ENCODE measurements around the gene CABP4.
"Not testable (repeated sequence)": the region's sequence is repeated elsewhere in the genome, so short reads cannot be mapped to it uniquely, and the experiment has no call there.

CABP4 gene

GRCh38 chr11:67456068-67456705 is 1.0 kb downstream of the CABP4 start:
- DNase-seq = no peak

DNA sequence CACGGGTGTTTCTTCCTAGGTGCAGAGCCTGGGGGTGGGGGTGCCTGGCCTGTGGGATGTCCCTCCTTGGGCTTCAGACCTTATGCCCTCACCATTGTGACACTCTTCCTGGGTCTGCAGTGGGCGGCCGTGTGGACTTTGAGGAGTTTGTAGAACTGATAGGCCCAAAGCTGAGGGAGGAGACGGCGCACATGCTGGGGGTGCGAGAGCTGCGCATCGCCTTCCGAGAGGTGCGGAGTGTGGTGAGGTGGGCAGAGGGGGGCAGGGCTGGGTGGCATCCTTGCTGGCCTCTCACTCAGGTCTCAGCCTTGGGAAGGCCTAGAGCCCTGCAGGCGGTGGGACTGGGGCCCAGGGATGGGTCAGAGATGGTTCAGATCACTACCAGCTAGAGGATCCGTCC is 2.3 kb downstream of the CABP4 start:
- no peak for DNase-seq

DNA sequence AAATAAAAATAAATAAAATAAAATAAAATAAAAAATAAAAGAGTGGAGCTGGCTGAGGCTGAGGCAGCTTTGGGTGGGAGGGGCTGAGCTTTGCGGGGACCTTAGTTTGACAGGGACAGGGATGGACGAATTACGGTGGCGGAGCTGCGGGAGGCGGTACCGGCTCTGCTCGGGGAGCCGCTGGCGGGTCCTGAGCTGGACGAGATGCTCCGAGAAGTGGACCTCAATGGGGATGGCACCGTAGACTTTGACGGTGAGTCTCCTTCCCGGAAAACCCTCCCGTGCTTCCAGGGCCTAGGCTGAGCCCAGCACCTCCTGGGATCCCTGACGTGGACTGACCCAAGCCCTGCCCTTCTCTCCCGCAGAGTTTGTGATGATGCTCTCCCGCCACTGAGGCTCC is 3.1 kb downstream of the CABP4 start:
- no peak for DNase-seq

- DNase-seq = no peak
Observed at GRCh38 chr11:67463186-67463585, 8.0 kb downstream of the CABP4 start.

DNA sequence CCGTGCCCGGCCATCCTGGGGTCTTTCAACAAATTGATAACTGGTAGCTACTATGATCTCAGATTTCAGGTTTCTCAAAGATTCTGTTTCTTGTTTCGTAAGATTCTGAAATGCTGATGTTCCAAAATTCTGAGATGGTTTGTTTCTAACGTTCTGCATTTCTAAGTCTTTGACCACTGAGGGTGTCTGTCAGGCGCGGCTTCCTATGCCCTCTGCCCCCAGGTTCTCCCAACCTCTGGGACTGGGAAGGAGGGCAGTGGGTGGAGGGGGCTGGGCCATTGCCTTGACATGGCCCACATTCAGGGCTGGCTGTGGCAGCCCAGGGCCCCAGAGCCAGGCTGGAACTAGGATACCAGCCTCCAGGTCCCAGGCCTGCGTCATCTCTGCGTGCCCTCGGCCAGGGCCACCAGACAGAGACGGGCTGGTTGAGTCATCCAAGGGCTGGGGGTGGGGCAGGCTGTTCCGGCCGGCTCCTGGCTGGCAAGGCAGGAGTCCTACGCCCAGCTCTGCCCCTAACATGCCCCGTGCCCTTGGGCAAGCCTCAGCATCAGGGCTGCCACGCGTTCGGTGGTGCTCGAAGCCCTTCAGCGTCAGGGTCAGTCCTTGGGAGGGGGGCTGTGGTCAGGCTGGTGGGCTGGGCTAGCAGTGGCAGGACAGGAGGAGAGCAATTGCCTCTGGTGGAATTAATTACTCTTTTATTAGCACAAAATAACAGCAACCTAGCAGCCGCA is 8.7 kb downstream of the CABP4 start:
- DNase-seq = no peak

DNA sequence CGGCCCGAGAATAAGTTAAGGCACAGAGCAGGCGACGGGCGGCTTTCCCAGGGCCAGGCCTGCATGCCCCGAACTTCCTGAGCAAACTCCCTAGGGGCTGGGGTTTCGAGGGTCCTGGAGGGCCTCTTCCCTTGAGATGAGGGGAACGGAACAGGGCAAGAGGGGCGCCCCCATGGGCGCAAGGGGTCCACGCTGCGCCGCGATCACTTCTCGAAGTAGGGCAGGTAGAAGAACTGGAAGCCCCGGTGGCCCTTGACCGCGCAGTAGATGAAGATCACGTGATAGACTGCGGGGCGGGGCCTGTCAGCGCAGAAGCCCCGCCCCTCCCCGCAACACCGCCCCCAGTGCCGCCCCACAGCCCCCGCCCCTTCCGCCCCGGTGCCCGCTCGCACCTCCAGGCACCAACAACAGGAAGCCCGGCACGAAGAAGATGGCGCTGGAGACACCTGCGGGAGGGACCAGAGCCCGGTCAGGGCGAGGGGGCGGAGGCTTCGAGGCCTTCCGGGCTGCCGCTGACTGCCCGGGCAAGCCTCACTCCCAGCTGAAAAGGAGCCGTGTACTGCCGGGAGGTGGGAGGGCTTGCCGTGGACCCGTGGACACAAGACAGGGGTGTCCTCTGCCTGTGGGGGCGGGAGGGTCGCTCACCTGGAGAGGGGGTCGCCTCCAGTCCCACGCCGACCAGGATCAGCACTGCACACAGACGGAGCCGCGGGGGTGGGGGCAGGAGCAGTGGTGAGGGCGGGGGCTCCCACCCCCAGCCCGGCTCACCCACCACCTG is 9.4 kb downstream of the CABP4 start:
- DNase-seq = peak; percentile 86

- no peak for DNase-seq
Observed at GRCh38 chr11:67465189-67465510, 10.0 kb downstream of the CABP4 start.

- DNase-seq = not testable (repeated sequence)
Observed at GRCh38 chr11:67465530-67465929, 10.4 kb downstream of the CABP4 start.

DNA sequence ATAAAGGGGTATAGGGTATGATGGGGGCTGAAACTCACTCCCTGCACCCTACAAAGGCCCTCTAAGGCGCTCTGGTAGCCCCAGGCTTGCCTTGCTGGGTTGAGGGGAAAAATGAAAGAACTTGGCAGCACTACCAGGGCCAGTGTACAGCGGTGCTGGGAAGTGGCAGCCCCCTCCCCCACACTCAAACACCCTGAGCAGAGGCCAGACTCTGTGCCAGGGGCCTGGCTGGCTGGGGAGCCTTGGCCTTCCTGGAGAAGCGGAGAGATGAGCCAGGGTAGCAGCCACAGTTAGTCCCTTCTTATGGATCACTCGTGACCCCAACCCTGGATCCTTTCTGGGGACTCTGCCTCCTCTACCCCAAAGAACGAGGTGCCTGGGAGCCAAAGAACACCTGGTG is 11.2 kb downstream of the CABP4 start:
- DNase-seq = no peak

DNA sequence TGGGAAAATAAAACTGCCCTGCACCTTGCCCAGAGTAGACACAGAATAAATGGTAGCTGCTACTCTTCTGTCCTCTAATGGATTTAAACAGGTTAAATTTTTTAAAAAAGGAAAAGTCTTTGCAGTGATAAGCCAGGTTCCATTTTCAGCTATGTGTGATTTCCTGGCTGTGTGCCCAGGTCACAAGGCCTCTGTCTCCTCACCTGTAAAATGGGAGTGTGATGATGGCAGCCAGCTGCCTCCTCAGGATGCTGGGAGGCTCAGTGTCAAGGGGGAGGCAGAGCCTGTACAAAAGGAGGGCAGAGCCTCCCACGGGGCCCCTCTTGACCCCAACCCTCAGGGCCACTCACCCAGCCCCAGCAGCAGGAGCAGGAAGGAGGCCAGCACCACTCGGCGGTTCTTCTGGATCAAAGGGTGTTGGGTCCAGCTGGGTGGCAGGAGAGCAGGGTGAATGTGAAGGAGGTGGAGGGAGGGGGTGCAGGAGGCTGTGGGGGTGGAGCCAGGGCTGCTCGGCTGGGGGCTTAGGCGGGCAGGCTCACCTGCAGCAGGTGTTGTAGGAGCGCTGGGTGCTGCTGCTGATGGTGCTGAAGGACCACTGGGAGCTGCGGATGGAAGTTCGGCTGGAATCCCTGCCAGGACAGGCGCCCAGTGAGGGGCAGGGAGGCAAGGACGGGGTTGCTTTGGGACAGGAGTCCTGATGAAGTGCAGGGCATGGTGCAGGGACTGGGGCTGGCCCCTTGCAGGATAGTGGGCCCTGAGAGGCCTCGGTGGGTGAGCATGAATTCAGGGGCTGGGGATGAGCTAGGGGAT is 12.0 kb downstream of the CABP4 start:
- no peak for DNase-seq

- no peak for DNase-seq
Observed at GRCh38 chr11:67468056-67468455, 12.9 kb downstream of the CABP4 start.

DNA sequence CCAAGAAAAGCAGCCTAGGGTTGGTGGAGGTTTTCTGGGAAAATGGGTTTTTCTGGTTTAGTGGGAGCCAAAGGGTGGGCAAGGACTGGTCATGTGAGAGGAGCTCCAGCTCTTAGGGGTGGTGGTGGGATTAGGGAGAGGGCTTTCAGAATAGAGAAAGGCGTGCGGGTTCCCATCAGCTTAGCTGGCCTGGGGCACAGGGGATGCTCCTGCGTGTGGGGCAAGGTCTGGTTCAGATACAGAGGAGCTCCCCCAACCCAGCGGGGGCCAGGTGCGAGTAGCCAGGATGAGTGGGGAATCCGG is 13.3 kb downstream of the CABP4 start:
- no peak for DNase-seq

GRCh38 chr11:67468759-67469507 is 13.8 kb downstream of the CABP4 start, which contains the start of gene TMEM134:
TSS of gene TMEM134 (minus strand) at chr11:67469251. CDS start at chr11:67469192, 59 bp downstream.
- peak; percentile 97 for DNase-seq

DNA sequence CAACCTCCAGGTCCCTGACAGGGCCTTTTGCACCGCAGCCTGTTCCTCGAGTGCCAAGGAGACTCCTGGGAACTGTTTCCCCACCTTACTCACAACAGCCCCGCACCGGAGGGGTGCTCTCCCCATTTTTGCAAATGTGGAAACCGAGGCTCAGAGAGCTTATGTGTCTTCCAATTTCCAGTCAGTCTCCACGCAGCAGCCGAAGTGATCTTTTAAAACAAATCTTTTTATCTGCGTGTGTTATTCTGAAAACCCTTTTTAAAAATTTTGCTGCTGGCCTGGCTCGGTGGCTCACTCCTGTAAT is 14.3 kb downstream of the CABP4 start:
- no peak for DNase-seq

DNA sequence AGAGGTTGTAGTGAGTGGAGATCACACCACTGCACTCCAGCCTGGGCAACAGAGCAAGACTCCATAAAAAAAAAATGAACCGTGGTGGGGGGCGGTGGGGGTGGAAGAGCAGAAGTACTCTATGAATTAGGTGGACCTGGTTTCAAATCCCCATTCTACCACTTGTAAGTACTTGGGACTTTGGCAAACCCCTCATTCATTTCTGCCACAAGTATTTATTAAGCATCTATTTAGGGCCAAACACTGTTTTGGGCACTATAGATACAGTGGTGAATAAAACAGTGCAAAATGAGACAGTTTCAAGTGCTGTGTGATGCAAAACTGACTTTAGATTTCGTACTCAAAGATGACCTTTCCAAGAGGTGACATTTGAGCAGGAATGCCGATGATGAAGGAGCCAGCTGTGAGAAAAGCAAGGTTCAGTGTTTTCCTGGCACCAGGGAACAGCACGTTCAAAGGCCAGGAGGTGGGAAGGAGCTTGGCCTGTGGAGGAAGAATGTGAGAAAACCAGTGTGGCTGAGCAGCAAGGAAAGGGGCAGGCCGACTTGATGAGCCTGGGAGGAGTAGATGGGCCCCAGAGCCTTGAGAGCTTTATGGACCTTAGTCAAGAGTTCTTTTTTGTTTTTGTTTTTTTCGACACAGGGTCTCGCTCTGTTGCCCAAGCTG is 15.3 kb downstream of the CABP4 start:
- no peak for DNase-seq

GRCh38 chr11:67472882-67473281 is 17.7 kb downstream of the CABP4 start:
- DNase-seq = no peak

GRCh38 chr11:67476692-67477091 is 21.5 kb downstream of the CABP4 start:
- DNase-seq = not testable (repeated sequence)

GRCh38 chr11:67477344-67478050 is 22.3 kb downstream of the CABP4 start:
- DNase-seq = not testable (repeated sequence)

DNA sequence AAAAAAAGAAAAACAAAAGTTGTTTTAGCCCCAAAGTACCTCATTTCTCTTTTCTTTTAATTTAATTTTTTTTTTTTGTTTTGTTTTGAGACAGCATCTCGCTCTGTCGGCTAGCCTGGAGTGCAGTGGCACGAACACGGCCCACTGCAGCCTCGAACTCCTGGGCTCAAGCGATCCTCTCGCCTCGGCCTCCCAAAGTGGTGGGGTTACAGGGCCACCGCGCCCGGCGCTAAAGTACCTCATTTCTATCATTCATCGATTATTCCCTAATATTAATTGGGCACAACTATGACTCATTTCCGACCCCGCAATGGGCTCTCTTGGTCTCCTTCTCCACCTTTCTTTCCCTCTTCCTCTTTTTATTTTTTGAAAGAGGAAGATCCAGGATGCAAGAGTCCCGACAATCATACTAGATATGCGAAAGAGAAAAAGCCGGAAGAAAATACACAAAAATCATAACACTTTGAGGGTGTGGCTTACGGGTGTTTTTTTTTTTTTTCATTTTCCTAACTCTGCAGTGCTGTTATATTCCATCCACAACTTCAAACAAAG is 27.2 kb downstream of the CABP4 start:
- DNase-seq = no peak

DNA sequence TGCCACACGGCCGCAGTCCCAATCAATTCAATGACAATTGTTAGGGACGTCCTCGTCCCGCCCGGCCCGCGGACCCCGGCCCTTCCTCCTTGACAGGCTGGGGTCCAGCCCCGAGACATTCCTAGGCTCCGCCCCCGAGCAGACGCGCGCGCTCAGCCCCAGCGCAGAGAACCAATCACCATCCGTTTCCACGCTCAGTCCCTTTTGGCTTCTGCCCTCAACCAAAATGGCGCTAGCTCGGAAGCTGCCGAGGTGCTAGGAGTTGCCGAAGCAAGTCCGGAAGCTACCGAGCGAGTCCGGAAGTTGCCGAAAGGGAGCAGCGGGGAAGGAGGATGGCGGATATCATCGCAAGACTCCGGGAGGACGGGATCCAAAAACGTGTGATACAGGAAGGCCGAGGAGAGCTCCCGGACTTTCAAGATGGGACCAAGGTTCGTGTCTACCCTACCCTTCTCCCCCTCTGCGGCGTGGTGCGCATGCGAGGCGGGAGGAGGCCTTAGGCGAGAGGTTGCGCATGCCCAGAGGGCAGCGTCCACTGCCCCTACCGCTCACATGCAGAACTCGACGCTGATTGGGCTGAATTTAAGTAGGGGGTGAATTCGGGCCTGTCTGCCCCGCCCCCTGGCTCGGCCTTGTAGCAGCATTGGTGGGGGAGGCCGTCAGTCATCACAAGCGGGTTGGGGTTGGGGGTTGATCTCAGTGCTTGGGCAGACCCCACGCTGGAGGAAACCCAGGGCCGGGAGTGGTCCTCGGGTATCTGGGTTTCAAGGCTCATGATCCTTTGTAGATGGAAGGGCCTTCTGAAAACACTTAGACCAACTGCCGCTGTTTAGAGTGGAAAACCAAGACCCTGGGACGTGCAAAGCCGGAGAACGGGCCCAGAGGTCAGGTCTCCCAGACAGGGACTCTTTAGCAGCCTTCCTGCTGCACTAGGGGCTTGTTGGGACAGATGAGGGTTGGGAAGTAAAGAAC is 28.0 kb downstream of the CABP4 start, which contains the start of gene AIP:
Gene AIP, plus strand, starts transcription at position 200 of the 972 bp plus-strand sequence. Its CDS starts 133 bp downstream, at position 333.
- peak; percentile 96 for DNase-seq

Data from right forelimb (tissue), 1 donor.